HG03378 (cell line): ENCODE data around the gene PHACTR1.

Experiments used
- ATAC-seq: cut with Tn5 transposase; IDR thresholded peaks from one replicate; pipeline ENCODE4 v1.9.1; 2021; ENCODE audit warnings: mild to moderate bottlenecking, moderate library complexity; ENCODE audit not compliant: unreplicated experiment

PHACTR1 gene

DNA sequence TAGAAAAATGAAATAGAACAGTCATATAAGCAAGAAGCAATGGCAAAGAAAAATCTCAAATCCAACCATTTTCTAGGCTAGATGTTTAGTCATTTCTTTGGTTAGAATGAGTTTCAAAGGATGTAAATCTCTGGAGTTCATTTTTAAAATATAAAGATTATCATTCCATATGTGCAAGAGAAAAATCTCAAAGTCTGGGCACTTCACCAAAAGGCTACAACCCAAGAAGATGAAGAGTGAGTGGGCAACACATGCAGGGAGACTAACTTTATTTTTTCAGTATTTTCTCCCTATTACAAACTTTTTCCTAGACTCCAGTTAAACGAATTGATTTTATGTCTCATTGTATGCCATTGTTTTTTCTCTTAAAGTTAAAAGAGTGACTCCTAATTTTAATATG is 83.6 kb downstream of the PHACTR1 start:
- no peak for ATAC-seq

DNA sequence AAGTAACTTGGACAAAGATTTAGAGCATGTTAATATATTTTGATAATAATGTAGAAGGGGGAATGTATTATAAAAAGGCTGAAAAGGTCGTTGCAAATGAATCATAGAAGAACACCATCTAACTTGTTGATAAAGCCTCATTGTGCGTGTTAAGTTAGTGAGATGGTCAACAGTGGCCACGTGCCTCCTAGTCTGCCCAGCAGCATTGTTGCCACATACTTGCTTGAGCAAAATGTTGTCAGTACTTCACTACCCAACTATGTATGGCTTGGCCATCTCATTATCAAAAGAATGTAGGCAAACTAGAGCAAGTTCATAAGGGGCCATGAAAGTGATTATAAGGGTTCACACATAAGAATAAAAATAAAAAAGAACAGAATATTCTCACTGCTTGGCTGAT is 84.6 kb downstream of the PHACTR1 start:
- ATAC-seq = no peak

DNA sequence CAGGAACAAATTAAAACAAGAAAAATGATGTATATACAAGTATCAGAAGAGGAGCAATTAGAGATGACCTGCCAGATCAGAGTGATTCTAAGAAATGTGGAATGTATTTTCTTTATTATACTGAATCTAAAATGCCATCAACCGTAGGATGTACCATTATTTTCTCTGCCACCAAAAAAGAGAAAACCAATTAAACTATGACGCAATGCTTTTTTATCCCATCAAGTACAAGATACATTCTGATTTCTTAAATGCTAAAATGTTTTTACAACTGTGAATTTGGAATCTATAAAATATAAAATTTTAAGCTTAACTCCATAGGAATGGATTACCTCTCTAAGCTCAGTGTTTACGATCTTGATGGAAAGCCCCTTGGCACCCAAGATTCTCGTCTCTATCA is 85.9 kb downstream of the PHACTR1 start:
- no peak for ATAC-seq

DNA sequence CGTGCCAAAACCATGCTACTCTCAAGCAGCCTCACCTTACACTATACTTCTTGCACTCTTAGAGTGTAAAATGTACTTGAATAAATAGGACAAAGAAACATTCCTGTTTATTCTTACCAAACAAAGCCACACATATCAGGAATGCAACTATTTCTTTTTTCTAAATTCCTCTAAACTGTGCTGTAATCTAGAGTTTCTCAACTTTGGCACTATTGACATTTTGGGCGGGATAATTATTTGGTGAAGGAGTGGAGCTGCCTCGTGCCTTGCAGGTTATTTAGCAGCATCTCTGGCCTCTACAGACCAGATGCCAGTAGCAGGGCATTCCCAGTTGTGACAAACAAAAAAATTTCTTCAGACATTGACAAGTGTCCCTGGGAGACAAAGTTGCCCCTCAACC is 86.9 kb downstream of the PHACTR1 start:
- ATAC-seq = no peak

DNA sequence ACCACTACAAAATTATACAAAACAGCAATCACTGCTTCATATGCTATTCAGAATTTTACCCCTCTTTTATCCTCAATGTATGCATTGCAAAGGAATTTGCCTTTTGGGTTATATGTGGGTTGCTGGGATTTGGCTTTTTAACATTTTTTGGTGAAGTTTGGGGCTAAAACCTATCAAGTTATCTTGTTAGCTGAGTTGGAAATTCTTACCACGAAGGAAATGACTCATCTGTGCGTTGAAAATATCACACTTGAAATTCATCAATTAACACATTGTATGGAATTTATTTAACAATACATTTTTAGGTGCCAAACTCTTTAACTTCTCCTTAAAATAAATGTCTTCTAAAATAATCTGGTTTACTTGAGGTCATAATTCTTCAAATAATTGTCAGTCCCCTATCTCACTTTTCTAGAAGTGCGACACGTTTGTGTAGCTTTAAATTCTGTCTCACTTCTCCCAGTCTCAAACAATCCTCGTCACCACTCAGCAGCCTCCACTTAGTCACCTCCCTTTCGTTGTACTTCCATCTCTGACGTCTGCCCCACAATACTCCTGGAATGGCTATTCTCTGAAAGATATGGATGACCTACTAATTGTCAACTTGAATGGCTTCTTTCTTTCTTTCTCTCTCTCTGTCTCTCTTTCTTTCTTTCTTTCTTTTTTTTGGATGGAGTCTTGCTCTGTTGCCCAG is 88.5 kb downstream of the PHACTR1 start:
- no peak for ATAC-seq

DNA sequence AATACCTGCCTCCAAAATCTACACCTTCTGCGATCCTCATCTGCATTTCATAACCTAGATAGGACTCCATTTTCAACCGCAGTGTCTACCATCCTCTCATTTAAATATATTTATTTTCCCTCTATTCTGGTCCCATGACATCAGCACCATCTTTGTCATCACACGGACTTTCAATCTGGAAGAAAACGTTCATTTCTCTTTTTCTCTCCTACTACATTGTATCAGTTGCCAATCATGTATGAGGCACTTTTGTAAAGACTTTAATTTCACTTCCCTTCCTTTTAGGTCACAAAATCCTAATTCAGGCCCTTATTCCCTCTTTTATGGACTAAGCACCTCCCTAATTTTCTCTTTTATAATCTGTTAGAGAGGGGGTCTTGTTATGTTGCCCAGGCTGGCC is 89.6 kb downstream of the PHACTR1 start:
- ATAC-seq = no peak

DNA sequence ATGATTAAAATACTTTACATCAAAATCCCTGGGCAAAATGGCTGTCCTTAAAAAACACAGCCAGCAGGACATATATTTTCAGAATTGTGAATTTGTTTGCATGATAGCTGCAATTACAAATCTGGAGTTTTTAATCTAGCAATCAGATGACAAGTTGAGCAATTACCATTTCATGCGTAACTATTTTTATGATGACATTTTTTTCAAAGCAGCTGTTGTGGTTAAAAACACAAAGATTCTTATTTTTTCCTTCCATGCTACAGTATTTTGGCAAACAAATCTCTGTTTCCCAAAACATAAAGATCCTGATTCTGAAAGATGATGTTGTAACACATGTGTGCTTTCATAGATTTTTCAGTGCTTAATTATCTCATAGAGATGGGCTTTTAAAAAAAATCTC is 90.2 kb downstream of the PHACTR1 start:
- ATAC-seq = no peak

DNA sequence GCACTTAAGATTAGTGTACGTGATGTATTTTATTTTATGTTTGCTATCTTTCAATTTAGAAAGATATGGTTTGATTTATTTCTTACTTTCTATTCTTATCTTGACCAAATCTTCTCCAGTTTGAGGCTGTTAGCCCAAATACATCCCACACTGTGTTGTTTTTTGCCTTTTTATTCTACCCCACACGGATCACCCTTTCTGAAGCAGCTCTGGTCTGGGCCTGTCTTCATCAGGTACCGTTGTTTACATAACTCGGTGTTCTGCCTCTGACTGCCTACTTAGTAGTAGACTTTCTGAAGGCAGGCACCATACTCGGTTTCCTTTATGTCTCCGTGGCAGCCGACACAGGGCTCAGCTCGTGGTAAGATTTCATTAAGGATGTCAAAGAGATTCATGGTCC is 95.0 kb downstream of the PHACTR1 start:
- no peak for ATAC-seq

DNA sequence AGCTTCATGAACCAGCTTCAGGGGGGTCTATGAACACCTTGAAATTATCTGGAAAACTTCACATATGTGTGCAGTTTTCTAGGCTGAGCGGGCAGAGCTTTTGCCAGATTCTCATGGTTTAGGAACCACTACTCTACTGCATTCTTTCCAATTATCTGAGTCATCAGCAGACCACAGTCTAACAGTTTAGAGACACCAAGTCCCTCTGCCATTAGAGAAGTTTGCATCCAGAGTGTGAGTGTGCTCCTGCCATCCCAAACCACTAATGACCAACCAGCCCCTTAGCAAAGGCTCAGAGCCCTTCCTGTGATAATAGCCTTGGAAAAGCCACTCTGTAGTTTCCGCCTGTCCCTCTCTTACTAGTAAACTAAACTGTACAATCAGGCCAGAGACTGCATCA is 96.8 kb downstream of the PHACTR1 start:
- no peak for ATAC-seq

DNA sequence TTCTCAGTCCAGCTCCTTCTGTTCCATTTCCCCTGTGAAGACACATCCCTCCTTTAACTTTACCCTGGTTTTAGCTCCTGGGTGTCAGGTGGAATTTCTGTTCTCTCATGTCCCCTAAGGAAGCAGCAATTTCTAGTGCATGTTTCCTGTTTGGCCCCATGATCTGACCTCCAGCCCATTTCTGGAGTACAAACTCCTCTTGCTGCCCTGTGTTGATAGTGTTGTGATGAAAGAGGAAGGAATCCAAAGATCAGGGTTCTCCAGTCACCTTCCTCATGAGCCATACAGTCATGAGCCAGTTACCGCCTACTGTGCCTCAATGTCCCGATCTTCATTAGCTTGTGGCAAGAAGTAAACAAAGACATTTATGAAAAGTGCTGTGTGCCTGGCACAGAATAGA is 97.4 kb downstream of the PHACTR1 start:
- no peak for ATAC-seq

DNA sequence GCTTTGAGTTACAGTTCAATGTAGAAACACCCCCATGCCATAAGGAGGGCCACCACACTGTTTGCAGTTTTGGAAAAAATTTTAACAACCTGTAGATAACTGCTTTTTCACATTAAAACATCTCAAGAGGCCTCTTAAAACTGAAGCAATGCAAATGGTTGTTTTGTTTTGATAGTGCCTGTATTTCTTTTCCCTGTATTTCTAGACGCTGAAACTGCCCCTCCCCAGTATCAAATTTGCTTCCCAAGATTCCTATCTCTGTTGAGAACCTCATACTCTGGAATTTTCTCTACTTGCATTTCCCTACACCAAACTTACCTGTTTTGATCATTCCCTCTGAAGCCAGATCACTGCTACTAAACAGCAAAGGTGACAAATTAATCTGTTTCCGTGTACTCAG is 98.5 kb downstream of the PHACTR1 start:
- no peak for ATAC-seq

DNA sequence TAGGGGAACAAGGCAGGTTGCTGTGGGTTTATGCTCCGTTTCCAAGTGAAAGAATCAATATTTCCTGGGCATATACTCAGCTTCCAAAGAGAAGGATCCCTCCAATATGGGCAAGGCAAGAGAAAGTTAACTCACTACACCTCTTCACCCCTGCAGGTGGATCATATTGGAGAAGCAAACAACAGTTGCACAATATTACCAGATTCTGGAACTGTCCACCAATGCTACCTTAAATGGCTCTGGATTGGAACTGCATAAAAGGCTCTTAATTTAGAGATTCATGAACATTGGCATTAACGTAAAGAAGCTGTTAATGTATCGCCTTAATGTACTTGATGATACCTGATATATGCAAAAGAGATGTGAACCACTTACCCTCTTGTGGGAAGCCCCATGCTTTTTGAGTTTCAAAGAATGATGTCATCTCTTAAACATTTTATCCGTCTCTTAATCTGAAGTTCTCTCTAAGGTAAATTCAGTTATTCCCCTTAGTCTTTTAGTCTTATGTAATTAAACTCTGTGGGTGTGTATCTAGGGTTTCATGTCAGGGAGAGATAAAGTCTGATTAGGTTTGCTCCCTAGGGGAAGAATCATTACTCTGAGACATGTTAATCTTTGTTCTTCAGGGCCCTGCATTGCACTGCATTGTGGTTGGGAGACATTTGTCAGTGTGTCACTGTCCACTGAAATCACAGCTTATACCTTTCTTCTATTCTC is 99.5 kb downstream of the PHACTR1 start:
- ATAC-seq = no peak

DNA sequence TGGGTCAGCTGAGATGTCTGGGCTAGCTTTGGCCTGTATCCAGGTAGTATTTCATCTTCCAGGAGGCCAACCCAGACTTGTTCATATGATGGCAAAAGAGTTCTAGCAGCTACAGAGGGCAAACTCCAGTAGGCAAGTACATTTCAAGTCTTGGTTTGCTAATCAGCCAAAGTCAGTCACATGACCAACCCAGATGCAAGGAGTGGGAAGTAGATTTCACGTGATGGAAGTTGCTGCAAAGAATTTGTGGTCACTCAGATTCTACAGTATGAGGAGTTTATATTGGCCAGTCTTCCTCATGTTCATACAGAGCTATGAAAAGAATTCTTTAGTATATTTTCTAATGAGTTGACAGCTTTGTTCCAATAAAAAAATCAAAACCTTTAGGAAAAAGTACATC is 101.8 kb downstream of the PHACTR1 start:
- ATAC-seq = no peak

DNA sequence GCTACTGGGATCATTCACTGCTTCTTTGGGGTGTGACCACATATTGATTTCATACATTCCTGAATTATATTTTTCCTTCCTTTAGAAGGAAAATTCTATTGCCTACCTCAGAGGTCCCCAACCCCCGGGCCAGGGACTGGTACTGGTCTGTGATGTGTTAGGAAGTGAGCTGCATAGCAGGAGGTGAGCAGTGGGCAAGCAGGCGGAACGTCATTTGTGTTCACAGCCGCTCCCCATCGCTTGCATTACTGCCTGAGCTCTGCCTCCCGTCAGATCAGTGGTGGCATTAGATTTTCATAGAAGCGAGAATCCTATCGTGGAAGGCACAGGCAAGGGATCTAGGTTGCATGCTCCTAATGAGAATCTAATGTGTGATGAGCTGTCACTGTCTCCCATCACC is 107.3 kb downstream of the PHACTR1 start:
- ATAC-seq = no peak

DNA sequence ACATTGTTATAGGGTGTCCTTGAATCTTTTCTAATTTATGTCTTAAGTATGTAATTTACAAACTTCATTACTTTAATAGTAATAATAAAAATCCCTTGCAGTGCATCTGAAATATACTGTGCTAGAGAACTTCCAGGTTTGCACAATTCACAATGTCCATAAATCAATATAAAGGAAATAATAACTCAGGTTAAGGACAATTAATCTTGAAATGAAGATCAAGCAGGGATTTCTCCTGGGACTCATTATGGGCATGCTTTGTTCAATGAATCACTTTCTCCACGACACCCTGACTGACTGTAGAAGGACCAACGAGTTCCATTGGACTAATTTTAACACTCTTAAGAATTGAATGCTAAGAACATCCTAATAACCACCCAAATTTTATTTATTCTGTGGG is 110.0 kb downstream of the PHACTR1 start:
- ATAC-seq = no peak

DNA sequence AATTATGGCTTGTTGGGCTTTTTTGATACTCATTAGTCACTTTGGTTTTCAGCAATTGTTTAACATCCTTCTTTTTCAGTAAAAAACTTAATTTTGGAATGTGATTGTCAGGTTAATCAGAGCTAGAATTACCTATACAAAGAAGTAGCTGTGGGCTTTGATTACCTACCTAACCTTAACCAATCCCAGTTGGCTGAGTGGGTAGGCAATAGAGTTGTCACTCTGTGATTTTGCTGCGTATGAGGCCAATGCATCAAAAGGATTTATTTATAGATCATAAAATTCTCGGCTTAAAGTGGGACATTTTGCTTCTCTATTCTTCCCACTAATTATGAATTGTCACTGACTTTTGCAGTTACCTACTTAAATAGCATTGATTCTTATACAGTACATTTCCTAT is 111.4 kb downstream of the PHACTR1 start:
- ATAC-seq = no peak

DNA sequence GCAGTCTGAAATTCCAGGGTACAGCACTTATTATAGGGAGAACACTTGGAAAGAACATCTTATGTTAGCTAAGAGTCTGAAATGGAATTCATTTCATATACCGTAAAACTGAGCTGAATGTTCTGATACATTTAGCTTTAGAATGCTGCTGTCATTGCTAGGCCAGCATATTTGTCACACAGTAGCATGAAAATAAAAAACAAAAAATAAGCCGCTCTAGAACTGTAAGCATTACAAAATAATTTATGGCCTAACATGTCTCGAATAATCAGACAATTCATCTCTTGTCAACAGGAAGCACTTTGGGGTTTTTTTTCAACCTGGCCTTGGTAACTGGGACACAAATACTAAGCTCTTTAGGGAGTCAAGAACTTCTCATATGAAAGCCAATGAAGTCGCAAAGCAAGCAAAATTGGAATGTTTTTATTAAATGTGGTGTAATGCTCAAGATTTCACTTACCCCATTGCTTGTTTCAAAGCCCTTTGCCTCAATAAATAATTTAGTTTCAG is 115.7 kb downstream of the PHACTR1 start:
- no peak for ATAC-seq

DNA sequence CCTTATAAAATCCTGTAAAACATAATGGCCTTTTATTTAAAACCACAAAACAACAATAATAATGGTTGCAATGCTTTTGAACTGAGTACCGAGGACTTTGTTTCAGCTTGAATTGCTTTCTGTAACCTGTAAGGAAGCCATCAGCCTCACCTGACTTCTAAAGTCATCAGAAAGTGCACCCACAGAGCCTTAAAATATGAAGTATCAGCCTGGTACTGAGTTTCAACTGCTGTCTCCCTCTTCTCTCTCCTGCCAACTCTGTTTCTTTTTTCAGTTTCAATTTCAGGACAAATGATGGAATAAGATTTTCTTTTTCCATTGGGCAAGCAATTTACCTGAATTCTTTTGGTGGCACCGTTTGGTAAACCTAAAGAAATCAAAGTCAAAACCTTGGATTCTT is 119.4 kb downstream of the PHACTR1 start:
- ATAC-seq = no peak

DNA sequence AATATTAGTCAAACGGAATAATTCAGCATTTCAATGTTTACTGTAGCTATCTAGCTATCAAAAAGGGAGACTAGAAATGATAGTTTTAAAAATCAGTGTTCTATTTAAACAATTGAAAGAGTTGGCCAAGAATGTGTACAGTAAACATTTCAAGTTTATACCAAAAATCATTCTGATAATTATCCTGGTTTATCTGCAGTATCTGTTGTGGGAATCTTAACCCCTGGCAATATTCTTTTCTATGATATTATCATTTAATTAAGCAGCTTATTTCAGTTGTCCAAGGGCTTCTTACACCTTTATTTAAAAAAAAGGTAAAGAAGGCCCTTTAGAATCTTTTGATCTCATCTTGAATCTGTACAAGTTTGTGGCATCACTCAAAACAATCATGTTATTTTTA is 125.1 kb downstream of the PHACTR1 start:
- ATAC-seq = no peak

DNA sequence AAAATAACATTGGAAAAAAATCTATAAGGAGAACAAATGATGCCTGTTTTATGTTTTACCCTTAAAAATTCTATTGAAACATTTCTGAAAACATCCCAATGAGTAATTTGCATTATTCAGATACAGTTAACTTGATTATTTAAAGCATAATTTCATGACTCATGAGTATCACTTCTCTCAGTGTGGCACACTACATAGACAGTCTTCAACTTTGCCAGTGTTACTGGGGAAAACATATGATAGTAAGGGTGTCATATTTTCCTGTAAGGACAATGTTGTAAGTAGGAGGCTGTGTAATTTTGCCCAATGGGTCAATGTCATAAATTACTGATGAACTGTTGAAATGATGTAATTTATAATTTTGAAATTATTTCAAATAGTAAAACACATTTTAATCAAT is 125.5 kb downstream of the PHACTR1 start:
- ATAC-seq = no peak

DNA sequence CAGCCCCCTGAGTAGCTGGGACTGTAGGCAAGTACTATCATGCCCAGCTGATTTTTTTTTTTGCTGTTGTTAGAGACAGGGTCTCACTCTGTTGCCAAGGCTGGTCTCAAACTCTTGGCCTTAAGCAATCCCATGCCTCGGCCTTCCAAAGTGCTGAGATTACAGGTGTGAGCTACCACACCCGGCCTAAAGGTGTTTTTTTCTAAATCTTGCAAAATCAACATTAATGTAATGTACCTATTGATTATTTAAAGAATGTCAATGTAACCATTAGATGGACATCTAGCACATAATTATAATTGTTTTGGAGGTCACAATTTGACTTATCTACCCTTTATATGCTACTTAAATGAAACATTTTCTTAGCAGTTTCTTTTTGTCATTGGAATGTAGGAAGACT is 126.1 kb downstream of the PHACTR1 start:
- ATAC-seq = no peak
